Activated CD4-positive, alpha-beta T cell treated with anti-CD3 and anti-CD28 coated beads for 36 hours (primary cell): ENCODE measurements around the gene ZFYVE26. TPM values are rescaled to one million over a fixed set of nuclear protein-coding genes. Genes with fewer than 3 reads are reported as not detected.

ENCODE experiments used
- ATAC-seq: fragments of 200-7000 bp; cut with Tn5 transposase; one replicate; pipeline ENCODE4 v1.10.0; 2021; ENCODE audit warnings: mild to moderate bottlenecking, moderate library complexity
- CTCF ChIA-PET: fragments of 350-600 bp; sonication (Branson Sonifier 250); formaldehyde crosslinking; loops from one replicate; lab custom pipeline; 2021; ENCODE audit warnings: antibody characterized with exemption; lab: Charles Lee
- POLR2A ChIA-PET: fragments of 350-600 bp; sonication (Branson Sonifier 250); formaldehyde crosslinking; loops from one replicate; lab custom pipeline; 2021; ENCODE audit warnings: antibody characterized with exemption, inconsistent platforms; lab: Charles Lee
- DNase-seq: peaks from one replicate; pipeline ENCODE4 v3.0.0-alpha.2; 2020
- H3K27ac Mint-ChIP-seq: one replicate; pipeline ENCODE4 v1.8.0; 2021; ENCODE audit warnings: mixed read lengths
- H3K27me3 Mint-ChIP-seq: one replicate; pipeline ENCODE4 v1.8.0; 2021; ENCODE audit warnings: mixed read lengths
- H3K36me3 Mint-ChIP-seq: one replicate; pipeline ENCODE4 v1.8.0; 2021; ENCODE audit warnings: low read depth, mixed read lengths
- H3K4me1 Mint-ChIP-seq: one replicate; pipeline ENCODE4 v1.8.0; 2021; ENCODE audit warnings: mixed read lengths
- H3K4me3 Mint-ChIP-seq: one replicate; pipeline ENCODE4 v1.8.0; 2021; ENCODE audit warnings: mild to moderate bottlenecking, moderate library complexity, mixed read lengths
- H3K9me3 Mint-ChIP-seq: one replicate; pipeline ENCODE4 v1.8.0; 2021; ENCODE audit warnings: low read depth, mixed read lengths
- intact Hi-C, 2 experiments: fragments of 100-400 bp; cut with DNase I in 1 of 2; cut with micrococcal nuclease in 1 of 2; formaldehyde crosslinking; loops; one replicate each; pipeline versions ENCODE4 v1.14.2 to v1.15.1; 2022 to 2024; cut with DNase I, micrococcal nuclease
- total RNA-seq, 2 experiments: library from RNA; stranded (reverse); gene quantifications; one replicate each; pipeline ENCODE4 v1.2.3, GENCODE V29; 2021

The ZFYVE26 gene
- total RNA-seq, 2 experiments from 2014 or later = 13.0 to 14.2 TPM

GRCh38 chr14:67748312-67748711 is 68.1 kb downstream of the ZFYVE26 start:
- Mint-ChIP-seq H3K4me3 (no peak overlapping the region), H3K27me3 (no peaks in the 10 kb centered on the region), H3K4me1 (peaks cover 17% of the 10 kb centered on the region), H3K27ac (no peak overlapping the region), H3K9me3 (peaks cover 3% of the 10 kb centered on the region), H3K36me3 (peaks cover 49% of the 10 kb centered on the region)
- intact Hi-C loops = no loop called here
- ChIA-PET POLR2A (no interaction called here), CTCF (no interaction called here)
- ATAC-seq (no peak), DNase-seq (no peak)

DNA sequence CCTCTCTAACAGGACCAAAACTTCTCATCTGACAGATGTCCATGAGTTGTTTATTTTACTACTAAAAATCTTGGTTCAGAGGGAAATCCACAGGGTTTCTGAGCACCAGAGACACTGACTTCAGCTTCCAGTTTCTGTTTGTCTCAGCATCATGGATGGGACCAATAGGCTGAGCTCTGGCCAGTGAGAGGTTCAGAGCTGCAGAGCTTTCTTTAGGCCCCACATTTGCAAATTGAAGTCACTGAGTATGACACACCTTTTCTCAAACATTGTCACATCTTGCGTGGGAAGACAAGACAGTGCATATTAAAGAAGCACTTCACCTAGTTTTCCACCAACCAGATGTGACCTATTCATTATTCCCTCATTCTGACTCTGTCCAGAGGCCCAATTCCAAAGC is 69.5 kb downstream of the ZFYVE26 start:
- Mint-ChIP-seq H3K9me3 (peaks cover 3% of the 10 kb centered on the region), H3K4me1 (peaks cover 17% of the 10 kb centered on the region), H3K4me3 (no peak overlapping the region), H3K27ac (peak overlapping the region; percentile 60), H3K27me3 (no peaks in the 10 kb centered on the region), H3K36me3 (peaks cover 39% of the 10 kb centered on the region)
- ChIA-PET CTCF (interaction anchor here (1.4 kb wide), 1 partner anchor 322 kb away, joined by 3 read pairs; no protein-coding TSS in a partner anchor), POLR2A (no interaction called here)
- intact Hi-C loops = no loop called here
- ATAC-seq (peak; percentile 98), DNase-seq (peak; percentile 54)

- no peak for ATAC-seq
- POLR2A ChIA-PET = interaction anchor here (0.6 kb wide), 1 partner anchor 39 kb away, joined by 3 read pairs; no protein-coding TSS in a partner anchor
- DNase-seq = no peak
- Mint-ChIP-seq H3K27me3 (no peaks in the 10 kb centered on the region), H3K4me3 (no peak overlapping the region), H3K27ac (no peak overlapping the region), H3K4me1 (peaks cover 17% of the 10 kb centered on the region), H3K9me3 (peaks cover 3% of the 10 kb centered on the region), H3K36me3 (peaks cover 18% of the 10 kb centered on the region)
- CTCF ChIA-PET = no interaction called here
- intact Hi-C loops = no loop called here
These were observed 72.3 kb downstream of the ZFYVE26 start for GRCh38 chr14:67744046-67744445.

- Mint-ChIP-seq H3K27me3 (no peaks in the 10 kb centered on the region), H3K36me3 (no peaks in the 10 kb centered on the region), H3K4me1 (no peaks in the 10 kb centered on the region), H3K9me3 (no peaks in the 10 kb centered on the region), H3K4me3 (no peak overlapping the region), H3K27ac (no peak overlapping the region)
- CTCF ChIA-PET = no interaction called here
- intact Hi-C loops = no loop called here
- POLR2A ChIA-PET = no interaction called here
- ATAC-seq = peak; percentile 36
- DNase-seq = peak; percentile 22
These were observed 77.5 kb downstream of the ZFYVE26 start for GRCh38 chr14:67738740-67739504.

GRCh38 chr14:67736771-67737170 is 79.6 kb downstream of the ZFYVE26 start:
- DNase-seq = no peak
- Mint-ChIP-seq H3K27ac (no peak overlapping the region), H3K4me3 (no peak overlapping the region), H3K27me3 (no peaks in the 10 kb centered on the region), H3K9me3 (no peaks in the 10 kb centered on the region), H3K36me3 (no peaks in the 10 kb centered on the region), H3K4me1 (no peaks in the 10 kb centered on the region)
- no peak for ATAC-seq
- intact Hi-C loops = no loop called here
- CTCF ChIA-PET = interaction anchor here (0.7 kb wide), 1 partner anchor 249 kb away, joined by 3 read pairs; no protein-coding TSS in a partner anchor
- POLR2A ChIA-PET = no interaction called here

- H3K9me3 Mint-ChIP-seq = no peaks in the 10 kb centered on the region
- intact Hi-C loops = no loop called here
- no peaks in the 10 kb centered on the region for H3K27me3 Mint-ChIP-seq
- H3K4me1 Mint-ChIP-seq = no peaks in the 10 kb centered on the region
- no peak for DNase-seq
- no peak overlapping the region for H3K27ac Mint-ChIP-seq
- no peak for ATAC-seq
- POLR2A ChIA-PET = no interaction called here
- CTCF ChIA-PET = interaction anchor here (1.2 kb wide), 1 partner anchor 31 kb away, joined by 5 read pairs; no protein-coding TSS in a partner anchor
- no peaks in the 10 kb centered on the region for H3K36me3 Mint-ChIP-seq
- no peak overlapping the region for H3K4me3 Mint-ChIP-seq
These were observed 80.8 kb downstream of the ZFYVE26 start for GRCh38 chr14:67735336-67736147.

GRCh38 chr14:67734675-67735074 is 81.7 kb downstream of the ZFYVE26 start:
- DNase-seq (no peak), ATAC-seq (no peak)
- Mint-ChIP-seq H3K9me3 (no peaks in the 10 kb centered on the region), H3K27ac (no peak overlapping the region), H3K27me3 (no peaks in the 10 kb centered on the region), H3K36me3 (no peaks in the 10 kb centered on the region), H3K4me3 (no peak overlapping the region), H3K4me1 (no peaks in the 10 kb centered on the region)
- POLR2A ChIA-PET = no interaction called here
- intact Hi-C loops = no loop called here
- CTCF ChIA-PET = interaction anchor here (1.2 kb wide), 1 partner anchor 30 kb away, joined by 5 read pairs; no protein-coding TSS in a partner anchor

DNA sequence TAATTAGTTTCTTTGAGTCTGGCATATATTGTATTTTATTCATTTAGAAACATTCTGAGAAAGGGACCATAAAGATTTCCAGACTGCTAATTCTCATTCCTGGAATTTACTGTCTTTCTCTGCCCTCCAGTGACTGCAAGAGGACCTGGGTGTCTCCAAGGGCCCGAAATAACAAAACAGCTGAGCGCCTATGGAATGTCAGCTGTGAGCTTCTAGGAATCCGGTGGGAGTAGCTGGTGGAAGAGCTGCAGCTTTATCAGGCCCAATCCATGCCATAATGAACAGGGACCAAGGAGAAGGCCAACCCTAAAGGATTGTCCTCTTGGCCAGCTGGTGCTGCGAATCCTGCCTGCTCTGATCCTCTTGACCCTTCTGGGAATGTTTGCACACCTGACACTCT is 82.8 kb downstream of the ZFYVE26 start:
- no peak for DNase-seq
- no peak overlapping the region for H3K4me3 Mint-ChIP-seq
- ChIA-PET CTCF (interaction anchor here (0.6 kb wide), 1 partner anchor 29 kb away, joined by 3 read pairs; no protein-coding TSS in a partner anchor), POLR2A (no interaction called here)
- H3K36me3 Mint-ChIP-seq = no peaks in the 10 kb centered on the region
- intact Hi-C loops = no loop called here
- H3K27ac Mint-ChIP-seq = no peak overlapping the region
- no peaks in the 10 kb centered on the region for H3K4me1 Mint-ChIP-seq
- no peaks in the 10 kb centered on the region for H3K27me3 Mint-ChIP-seq
- no peaks in the 10 kb centered on the region for H3K9me3 Mint-ChIP-seq
- ATAC-seq = no peak

- no peaks in the 10 kb centered on the region for H3K36me3 Mint-ChIP-seq
- DNase-seq (no peak), ATAC-seq (no peak)
- no peak overlapping the region for H3K4me3 Mint-ChIP-seq
- H3K4me1 Mint-ChIP-seq = no peaks in the 10 kb centered on the region
- ChIA-PET CTCF (interaction anchor here (1.8 to 2.3 kb wide), 2 partner anchors 11 to 25 kb away, joined by 4 to 7 read pairs; no protein-coding TSS in a partner anchor), POLR2A (no interaction called here)
- peaks cover 5% of the 10 kb centered on the region for H3K27me3 Mint-ChIP-seq
- intact Hi-C loops = no loop called here
- H3K9me3 Mint-ChIP-seq = no peaks in the 10 kb centered on the region
- H3K27ac Mint-ChIP-seq = no peak overlapping the region
These were observed 87.1 kb downstream of the ZFYVE26 start for GRCh38 chr14:67729072-67729885.

- Mint-ChIP-seq H3K4me3 (no peak overlapping the region), H3K36me3 (no peaks in the 10 kb centered on the region), H3K27ac (no peak overlapping the region), H3K9me3 (no peaks in the 10 kb centered on the region), H3K4me1 (no peaks in the 10 kb centered on the region), H3K27me3 (peaks cover 12% of the 10 kb centered on the region)
- DNase-seq (no peak), ATAC-seq (no peak)
- intact Hi-C loops = no loop called here
- ChIA-PET POLR2A (no interaction called here), CTCF (interaction anchor here (2.3 kb wide), 1 partner anchor 10 kb away, joined by 7 read pairs; no protein-coding TSS in a partner anchor)
These were observed 88.1 kb downstream of the ZFYVE26 start for GRCh38 chr14:67728258-67728657.

- H3K9me3 Mint-ChIP-seq = no peaks in the 10 kb centered on the region
- H3K4me3 Mint-ChIP-seq = no peak overlapping the region
- peaks cover 3% of the 10 kb centered on the region for H3K4me1 Mint-ChIP-seq
- CTCF ChIA-PET = interaction anchor here (0.6 to 2.3 kb wide), 2 partner anchors 9 to 40 kb away, joined by 4 to 7 read pairs; no protein-coding TSS in a partner anchor
- H3K27ac Mint-ChIP-seq = no peak overlapping the region
- intact Hi-C loops = no loop called here
- ATAC-seq (no peak), DNase-seq (no peak)
- no peaks in the 10 kb centered on the region for H3K36me3 Mint-ChIP-seq
- POLR2A ChIA-PET = interaction anchor here (0.6 kb wide), 1 partner anchor 12 kb away, joined by 5 read pairs; no protein-coding TSS in a partner anchor
- peaks cover 20% of the 10 kb centered on the region for H3K27me3 Mint-ChIP-seq
These were observed 89.0 kb downstream of the ZFYVE26 start for GRCh38 chr14:67727361-67727760.
